ENCODE results near the gene RCSD1.

The RCSD1 gene

DNA sequence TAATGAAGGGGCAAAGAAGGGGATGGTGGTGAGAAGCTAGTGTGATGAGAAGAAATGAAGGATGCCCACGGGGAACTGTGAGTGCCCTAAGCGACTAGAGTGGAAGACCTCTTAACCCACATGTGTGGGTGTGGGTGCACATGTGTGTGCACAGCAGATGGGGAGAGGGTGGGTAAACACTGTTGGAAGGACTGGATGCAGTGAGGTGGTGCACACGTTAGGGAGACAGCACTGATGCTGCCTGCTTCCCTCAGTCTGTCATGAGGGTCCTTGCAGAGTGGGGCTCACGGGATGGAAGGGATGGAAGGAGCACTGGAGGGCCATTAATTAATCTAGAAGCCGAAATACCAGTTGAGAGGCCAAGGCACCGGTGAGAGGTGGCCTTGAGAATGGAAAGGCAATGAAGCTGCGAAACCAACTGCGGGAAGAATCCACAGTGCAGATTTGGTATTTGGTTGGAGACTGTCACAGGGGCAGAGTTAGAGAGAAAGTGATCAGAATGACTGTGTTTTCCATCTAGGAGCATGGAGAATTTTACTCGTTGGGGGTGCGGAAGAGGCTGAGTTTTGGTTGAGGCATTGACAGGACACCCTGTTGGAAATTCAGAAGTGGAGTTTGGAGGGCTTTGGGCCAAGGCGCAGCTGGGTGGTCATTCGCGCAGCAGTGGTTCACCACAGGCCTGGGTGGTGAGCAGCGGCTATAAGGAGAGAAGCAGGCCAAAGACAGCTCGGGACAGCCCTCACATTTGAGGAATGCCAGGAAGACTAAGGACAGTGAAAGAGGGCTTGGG lies 15.8 kb downstream of the RCSD1 start:
- TF ChIP-seq, protein P1, sequence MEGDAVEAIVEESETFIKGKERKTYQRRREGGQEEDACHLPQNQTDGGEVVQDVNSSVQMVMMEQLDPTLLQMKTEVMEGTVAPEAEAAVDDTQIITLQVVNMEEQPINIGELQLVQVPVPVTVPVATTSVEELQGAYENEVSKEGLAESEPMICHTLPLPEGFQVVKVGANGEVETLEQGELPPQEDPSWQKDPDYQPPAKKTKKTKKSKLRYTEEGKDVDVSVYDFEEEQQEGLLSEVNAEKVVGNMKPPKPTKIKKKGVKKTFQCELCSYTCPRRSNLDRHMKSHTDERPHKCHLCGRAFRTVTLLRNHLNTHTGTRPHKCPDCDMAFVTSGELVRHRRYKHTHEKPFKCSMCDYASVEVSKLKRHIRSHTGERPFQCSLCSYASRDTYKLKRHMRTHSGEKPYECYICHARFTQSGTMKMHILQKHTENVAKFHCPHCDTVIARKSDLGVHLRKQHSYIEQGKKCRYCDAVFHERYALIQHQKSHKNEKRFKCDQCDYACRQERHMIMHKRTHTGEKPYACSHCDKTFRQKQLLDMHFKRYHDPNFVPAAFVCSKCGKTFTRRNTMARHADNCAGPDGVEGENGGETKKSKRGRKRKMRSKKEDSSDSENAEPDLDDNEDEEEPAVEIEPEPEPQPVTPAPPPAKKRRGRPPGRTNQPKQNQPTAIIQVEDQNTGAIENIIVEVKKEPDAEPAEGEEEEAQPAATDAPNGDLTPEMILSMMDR (conservative IDR thresholded peaks at IDR 0.05; ENCODE audit: control insufficient read depth, insufficient read depth, low read depth, low read length), result no peak
- H3K4me3 ChIP-seq (ENCODE audit: control insufficient read depth, low read depth, low read length), result no peak overlapping the region
- no peak for DNase-seq (ENCODE audit: low read depth)

DNA sequence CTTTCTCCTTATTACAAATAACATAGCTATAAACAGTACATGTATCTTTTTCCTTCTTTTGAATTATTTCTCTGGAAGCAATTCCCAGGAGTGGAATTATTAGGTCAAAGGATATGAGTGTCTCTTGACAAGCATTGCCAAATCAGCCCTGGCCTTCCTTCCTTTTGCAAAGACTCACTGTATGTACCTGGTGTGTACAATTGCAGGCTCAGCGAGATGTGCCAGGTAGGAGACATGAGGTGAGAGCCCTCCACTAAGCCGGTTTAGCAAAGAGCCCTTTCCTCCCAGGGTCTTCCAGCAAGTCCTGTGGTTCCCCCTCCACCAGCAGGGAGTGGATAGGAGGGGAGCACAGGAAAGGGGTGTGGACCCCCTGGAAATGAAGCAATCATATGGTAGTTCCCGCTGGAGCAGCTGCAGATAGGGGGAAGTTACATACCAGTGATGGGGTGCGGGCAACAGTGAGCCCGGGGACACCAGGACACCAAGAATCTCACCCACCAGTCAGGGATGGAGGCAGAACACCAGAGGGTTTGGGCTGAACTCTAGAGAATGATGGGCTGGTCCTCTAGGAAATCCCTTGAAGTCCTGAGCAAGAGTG lies 18.3 kb downstream of the RCSD1 start:
- H3K4me3 ChIP-seq (ENCODE audit: control insufficient read depth, low read depth, low read length), result no peak overlapping the region
- TF ChIP-seq, protein P1 (conservative IDR thresholded peaks at IDR 0.05; ENCODE audit: control insufficient read depth, insufficient read depth, low read depth, low read length), result no peak
- no peak for DNase-seq (ENCODE audit: low read depth)

DNA sequence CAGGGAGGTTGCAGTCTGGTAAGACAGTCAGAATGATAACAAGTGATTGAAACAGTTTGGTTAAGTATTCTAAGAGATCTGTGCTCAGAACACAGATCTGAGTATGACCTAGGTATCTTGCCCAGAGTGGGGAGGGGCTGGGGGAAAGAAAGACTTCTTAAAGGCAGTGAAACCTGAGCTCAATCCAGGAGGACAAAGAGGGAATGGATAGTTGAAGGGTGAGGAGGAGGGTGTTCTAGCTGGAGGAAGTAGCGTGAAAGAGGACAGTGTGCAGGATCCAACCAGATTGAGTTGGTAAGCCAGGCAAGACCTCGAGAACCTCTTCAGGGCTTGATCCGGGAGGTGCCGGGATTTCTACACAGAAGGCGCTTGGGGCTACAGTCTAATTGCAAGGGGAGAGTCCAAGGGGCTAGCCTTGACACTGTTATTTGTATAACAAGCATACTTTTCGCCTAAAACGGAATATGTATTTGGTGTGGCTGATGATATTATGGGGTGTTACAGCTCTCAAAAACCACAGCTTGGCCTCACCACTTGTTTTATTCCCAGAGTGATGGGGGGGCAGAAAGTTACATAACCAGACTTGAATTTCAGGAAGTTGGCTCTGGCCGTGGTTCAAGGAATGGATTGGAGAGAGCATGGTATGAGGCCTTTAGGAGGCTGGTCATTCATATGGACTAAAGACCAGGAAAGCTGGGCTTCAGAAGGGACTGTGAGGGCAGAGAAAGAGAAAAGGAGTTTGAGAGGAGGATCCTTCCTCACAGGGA lies 19.1 kb downstream of the RCSD1 start:
- DNase-seq (ENCODE audit: low read depth), result no peak
- TF ChIP-seq, protein P1 (conservative IDR thresholded peaks at IDR 0.05; ENCODE audit: control insufficient read depth, insufficient read depth, low read depth, low read length), result no peak
- no peak overlapping the region for H3K4me3 ChIP-seq (ENCODE audit: control insufficient read depth, low read depth, low read length)

DNA sequence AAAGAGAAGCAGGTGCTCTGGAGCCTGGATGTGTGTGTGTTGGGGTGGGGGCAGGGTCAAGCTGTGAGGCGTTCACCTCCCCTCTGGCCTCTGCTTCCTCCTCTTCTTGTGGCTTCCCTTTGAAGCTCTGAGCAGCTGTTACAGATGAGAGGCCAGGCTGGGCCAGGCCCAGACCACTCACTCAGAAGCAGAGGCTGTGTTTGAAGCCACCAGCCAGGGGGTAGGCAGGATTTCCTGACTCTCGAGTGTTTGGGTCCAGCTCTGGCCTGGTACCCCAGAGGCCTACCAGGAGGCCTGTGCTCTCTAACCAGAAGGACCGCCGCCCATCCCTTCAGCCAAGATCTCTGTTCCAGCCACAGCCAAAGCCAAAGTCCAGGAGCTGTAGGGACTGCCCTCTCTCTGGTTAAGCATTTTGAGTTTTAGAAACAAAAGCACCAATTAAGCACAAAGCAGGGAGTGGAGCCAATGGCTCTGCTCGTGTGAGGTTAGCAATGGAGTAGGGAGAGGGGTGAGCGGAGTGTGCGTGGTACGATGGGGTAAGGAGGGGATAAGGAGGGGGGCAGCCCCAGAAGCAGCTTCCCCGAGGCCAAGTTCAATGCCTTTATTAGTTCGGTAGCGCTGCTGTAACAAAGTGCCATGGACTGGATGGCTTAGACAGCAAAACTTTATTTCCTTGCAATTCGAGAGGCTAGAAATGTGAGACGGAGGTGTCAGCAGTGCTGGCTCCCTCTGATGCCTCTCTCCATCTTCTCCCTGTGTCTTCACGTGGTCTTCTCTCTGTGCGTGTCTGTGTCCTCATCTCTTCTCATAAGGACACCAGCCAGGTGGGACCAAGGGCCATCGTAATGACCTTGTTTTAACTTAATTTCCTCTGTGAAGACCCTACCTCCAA lies 20.5 kb downstream of the RCSD1 start:
- TF ChIP-seq, protein P1 (conservative IDR thresholded peaks at IDR 0.05; ENCODE audit: control insufficient read depth, insufficient read depth, low read depth, low read length), result no peak
- no peak overlapping the region for H3K4me3 ChIP-seq (ENCODE audit: control insufficient read depth, low read depth, low read length)
- no peak for DNase-seq (ENCODE audit: low read depth)

DNA sequence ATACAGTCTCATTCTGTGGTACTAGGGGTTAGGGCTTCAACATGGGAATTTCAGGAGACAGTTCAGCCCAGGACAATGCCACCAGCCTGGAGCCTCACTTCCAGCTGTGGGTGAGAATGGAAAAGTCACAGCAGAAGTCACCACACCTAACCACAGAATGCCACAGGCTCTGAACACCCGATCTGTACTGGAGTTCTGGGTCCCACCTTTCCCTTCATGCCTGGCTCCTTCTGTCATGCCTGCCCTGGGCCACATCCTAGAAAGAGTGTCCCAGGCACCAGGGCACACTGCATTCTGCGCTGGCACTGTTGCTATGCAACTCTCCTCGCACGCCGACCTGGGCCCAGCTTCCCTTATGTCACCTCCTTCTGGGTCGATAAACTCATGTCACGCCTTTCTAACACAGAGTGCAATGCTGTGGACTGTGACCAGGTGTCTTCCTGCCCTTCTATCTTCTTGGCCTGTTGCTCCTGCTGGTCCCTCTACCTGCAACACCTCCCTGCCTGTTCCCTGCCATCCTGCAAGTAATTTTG lies 21.2 kb downstream of the RCSD1 start:
- TF ChIP-seq, protein P1 (conservative IDR thresholded peaks at IDR 0.05; ENCODE audit: control insufficient read depth, insufficient read depth, low read depth, low read length), result no peak
- no peak for DNase-seq (ENCODE audit: low read depth)
- H3K4me3 ChIP-seq (ENCODE audit: control insufficient read depth, low read depth, low read length), result no peak overlapping the region
